Fibroblast of lung (primary cell): ENCODE data around the gene LITAF. TPM values are rescaled to one million over a fixed set of nuclear protein-coding genes. Genes with fewer than 3 reads are reported as not detected.
"Not testable (repeated sequence)": the region's sequence is repeated elsewhere in the genome, so short reads cannot be mapped to it uniquely, and the experiment has no call there.

Experiments
- DNase-seq, 2 donors: peaks; one replicate each; pipeline versions ENCODE4 v3.0.0 to v3.0.0-alpha.2; 2010; ENCODE audit warnings: low read depth in 2 of 2
- H2AFZ ChIP-seq: 2 replicates; pipeline ENCODE4 v1.5.1; 2012; ENCODE audit warnings: low read length, control low read depth, inconsistent platforms
- H3K27ac ChIP-seq: 2 replicates; pipeline ENCODE4 v1.5.1; 2011; ENCODE audit warnings: low read length, control low read depth; ENCODE audit not compliant: insufficient read depth
- H3K27me3 ChIP-seq: 2 replicates; pipeline ENCODE4 v1.5.1; 2011; ENCODE audit warnings: mild to moderate bottlenecking, low read length; ENCODE audit not compliant: control insufficient read depth, insufficient read depth
- H3K36me3 ChIP-seq: 2 replicates; pipeline ENCODE4 v1.5.1; 2011; ENCODE audit warnings: low read length; ENCODE audit not compliant: control insufficient read depth, insufficient read depth
- H3K4me1 ChIP-seq: 2 replicates; pipeline ENCODE4 v1.5.1; 2011; ENCODE audit warnings: low read length; ENCODE audit not compliant: control insufficient read depth, insufficient read depth; ENCODE audit errors: extremely low read depth
- H3K4me2 ChIP-seq: 2 replicates; pipeline ENCODE4 v1.5.1; 2011; ENCODE audit warnings: low read length, control low read depth; ENCODE audit not compliant: insufficient read depth; ENCODE audit errors: extremely low read depth
- H3K4me3 ChIP-seq, 4 experiments: fragments of 200-600 bp in 1 of 4; sonication (generic) in 1 of 4; replicated peaks in 1 of 4; 2 replicates each; pipeline ENCODE4 v1.5.1; 2011 to 2016; ENCODE audit warnings: low read length in 4 of 4, low read depth in 3 of 4, mild to moderate bottlenecking in 3 of 4, control low read depth in 2 of 4, inconsistent platforms in 1 of 4, mixed read lengths in 1 of 4; ENCODE audit not compliant: insufficient read depth in 1 of 4; ENCODE audit errors: control extremely low read depth in 1 of 4
- H3K79me2 ChIP-seq: 2 replicates; pipeline ENCODE4 v1.5.1; 2012; ENCODE audit warnings: mild to moderate bottlenecking, low read length, inconsistent platforms; ENCODE audit not compliant: control insufficient read depth, insufficient read depth
- H3K9ac ChIP-seq: 2 replicates; pipeline ENCODE4 v1.5.1; 2011; ENCODE audit warnings: mild to moderate bottlenecking, low read length, control low read depth; ENCODE audit not compliant: insufficient read depth
- H3K9me3 ChIP-seq: 2 replicates; pipeline ENCODE4 v1.5.1; 2012; ENCODE audit warnings: low read depth, low read length; ENCODE audit not compliant: control insufficient read depth, insufficient read depth
- H4K20me1 ChIP-seq: 2 replicates; pipeline ENCODE4 v1.5.1; 2011; ENCODE audit warnings: low read length; ENCODE audit not compliant: control insufficient read depth, insufficient read depth; ENCODE audit errors: extremely low read depth
- CTCF ChIP-seq, 2 donors: IDR thresholded peaks in 1 of 2; conservative IDR thresholded peaks in 1 of 2; 1 replicate in 1 of 2; 2 replicates in 1 of 2; pipeline ENCODE4 v1.5.1; 2011 to 2012; ENCODE audit warnings: low read length in 2 of 2, control low read depth in 1 of 2, inconsistent platforms in 1 of 2, low read depth in 1 of 2, mild to moderate bottlenecking in 1 of 2
- EZH2 ChIP-seq: IDR thresholded peaks from 2 replicates; pipeline ENCODE4 v1.5.1; 2012; ENCODE audit warnings: low read length, control low read depth, mild to moderate bottlenecking; ENCODE audit errors: missing control alignments
- polyA plus RNA-seq, 2 donors: library from polyadenylated mRNA; depleted of rRNA in 1 of 2; stranded (reverse) in 1 of 2; unstranded in 1 of 2; fragments of >200 nt; gene quantifications; 2 replicates each; pipeline ENCODE4 v1.2.1, GENCODE V29; 2011 to 2012; ENCODE audit warnings: missing spikeins in 1 of 2
- total RNA-seq: library from RNA; depleted of rRNA; stranded (reverse); fragments of >200 nt; gene quantifications from 2 replicates; pipeline ENCODE4 v1.2.1, GENCODE V29; 2014

The LITAF gene
- total and polyA plus RNA-seq, 2 donors (not counting 1 experiment from before 2014, with no cell fraction given): 79.6 to 162 TPM

DNA sequence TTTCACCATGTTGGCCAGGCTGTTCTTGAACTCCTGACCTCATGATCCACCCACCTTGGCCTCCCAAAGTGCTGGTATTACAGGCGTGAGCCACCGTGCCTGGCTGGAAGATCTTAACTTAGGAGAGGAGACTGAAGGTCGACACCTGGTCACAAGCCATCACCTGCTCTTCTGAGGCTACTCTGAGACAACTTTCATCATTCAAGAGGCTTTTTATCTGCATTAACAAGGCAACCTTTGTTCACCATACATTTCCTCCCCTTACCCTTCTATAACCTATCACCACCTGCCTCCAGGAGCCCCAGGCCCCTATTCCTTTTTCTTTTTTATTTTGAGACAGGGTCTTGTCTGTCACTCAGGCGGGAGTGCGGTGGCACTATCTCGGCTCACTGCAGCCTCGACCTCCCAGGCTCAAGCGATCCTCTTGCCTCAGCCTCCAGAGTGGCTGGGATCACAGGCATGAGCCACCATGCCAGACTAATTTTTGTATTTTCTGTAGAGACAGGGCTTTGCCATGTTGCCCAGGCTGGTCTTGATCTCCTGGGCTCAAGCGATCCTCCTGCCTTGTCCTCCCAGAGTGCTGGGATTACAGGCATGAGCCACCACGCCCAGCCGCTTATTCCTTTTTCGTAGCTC is 6.2 kb downstream of the LITAF start:
- Histone ChIP-seq H3K27me3 (no peaks in the 10 kb centered on the region), H3K79me2 (peaks cover 54% of the 10 kb centered on the region), H3K36me3 (peaks cover 2% of the 10 kb centered on the region), H2AFZ (no peak overlapping the region), H3K27ac (no peak overlapping the region), H3K9ac (no peak overlapping the region), H3K4me2 (no peak overlapping the region), H3K9me3 (no peaks in the 10 kb centered on the region), H3K4me1 (peaks cover 6% of the 10 kb centered on the region), H3K4me3 (no peak overlapping the region), H4K20me1 (no peaks in the 10 kb centered on the region)
- TF ChIP-seq CTCF (conservative IDR thresholded peaks at IDR 0.05 in 1 of 2, IDR thresholded peaks at IDR 0.05 in 1 of 2; ENCODE audit: low read depth in 1 of 2, low read length in 2 of 2) (no peak), EZH2 (no peak)
- no peak for DNase-seq

DNA sequence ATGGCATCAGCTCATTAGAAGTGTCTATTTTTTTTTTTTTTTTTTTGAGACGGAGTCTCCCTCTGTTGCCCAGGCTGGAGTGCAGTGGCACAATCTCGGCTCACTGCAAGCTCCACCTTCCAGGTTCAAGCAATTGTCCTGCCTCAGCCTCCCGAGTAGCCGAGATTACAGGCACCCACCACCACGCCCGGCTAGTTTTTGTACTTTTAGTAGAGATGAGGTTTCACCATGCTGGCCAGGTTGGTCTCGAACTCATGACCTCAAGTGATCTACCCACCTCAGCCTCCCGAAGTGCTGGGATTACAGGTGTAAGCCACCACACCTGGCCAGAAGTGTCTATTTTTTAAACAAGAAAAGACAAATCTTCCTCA is 9.4 kb downstream of the LITAF start:
- not testable (repeated sequence) for H3K27me3 ChIP-seq, H3K27ac ChIP-seq, H3K36me3 ChIP-seq, DNase-seq, H3K4me1 ChIP-seq, H3K4me3 ChIP-seq, H3K9me3 ChIP-seq, H2AFZ ChIP-seq, H3K9ac ChIP-seq, H4K20me1 ChIP-seq, H3K4me2 ChIP-seq
- H3K79me2 ChIP-seq: peaks cover 44% of the 10 kb centered on the region

GRCh38 chr16:11576427-11577289 is 10.1 kb downstream of the LITAF start:
- no peaks in the 10 kb centered on the region for H3K36me3 ChIP-seq
- H3K27me3 ChIP-seq: no peaks in the 10 kb centered on the region
- no peak overlapping the region for H3K4me3 ChIP-seq
- H4K20me1 ChIP-seq: no peaks in the 10 kb centered on the region
- TF ChIP-seq EZH2: no peak
- no peak for TF ChIP-seq CTCF (conservative IDR thresholded peaks at IDR 0.05 in 1 of 2, IDR thresholded peaks at IDR 0.05 in 1 of 2; ENCODE audit: low read depth in 1 of 2, low read length in 2 of 2)
- no peak for DNase-seq
- no peaks in the 10 kb centered on the region for H3K9me3 ChIP-seq
- no peak overlapping the region for H3K9ac ChIP-seq
- H3K79me2 ChIP-seq: peaks cover 46% of the 10 kb centered on the region
- H3K4me1 ChIP-seq: peaks cover 2% of the 10 kb centered on the region
- no peak overlapping the region for H3K4me2 ChIP-seq
- no peak overlapping the region for H2AFZ ChIP-seq
- H3K27ac ChIP-seq: no peak overlapping the region
